CD4-positive, alpha-beta T cell treated with Interleukin-10 for 1 hour (primary cell): ENCODE measurements around the gene BRPF3.

Experiments
- DNase-seq: peaks from one replicate; pipeline ENCODE4 v3.0.0-alpha.2; 2020

Gene BRPF3

GRCh38 chr6:36235309-36235708 lies 38.8 kb downstream of the BRPF3 start:
- no peak for DNase-seq

DNA sequence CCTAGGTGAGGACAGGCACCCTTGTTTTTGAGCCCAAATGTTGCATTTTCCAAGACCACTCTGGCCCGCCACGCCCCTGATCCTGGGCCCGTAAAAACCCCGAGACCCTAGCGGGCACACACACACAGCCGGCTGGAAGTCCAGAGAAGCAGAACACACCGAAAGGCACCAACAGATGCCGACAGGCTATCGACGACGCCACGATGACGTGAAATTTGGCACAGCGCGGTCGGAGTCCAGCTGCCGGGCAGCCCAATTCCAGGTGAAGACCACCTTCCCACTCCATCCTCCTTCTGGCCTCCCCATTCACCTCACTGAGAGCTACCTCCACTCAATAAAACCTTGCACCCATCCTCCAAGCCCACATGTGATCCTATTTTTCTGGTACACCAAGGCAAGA lies 39.3 kb downstream of the BRPF3 start:
- DNase-seq: no peak

- no peak for DNase-seq
Observed at GRCh38 chr6:36239774-36240173, 43.2 kb downstream of the BRPF3 start.

DNA sequence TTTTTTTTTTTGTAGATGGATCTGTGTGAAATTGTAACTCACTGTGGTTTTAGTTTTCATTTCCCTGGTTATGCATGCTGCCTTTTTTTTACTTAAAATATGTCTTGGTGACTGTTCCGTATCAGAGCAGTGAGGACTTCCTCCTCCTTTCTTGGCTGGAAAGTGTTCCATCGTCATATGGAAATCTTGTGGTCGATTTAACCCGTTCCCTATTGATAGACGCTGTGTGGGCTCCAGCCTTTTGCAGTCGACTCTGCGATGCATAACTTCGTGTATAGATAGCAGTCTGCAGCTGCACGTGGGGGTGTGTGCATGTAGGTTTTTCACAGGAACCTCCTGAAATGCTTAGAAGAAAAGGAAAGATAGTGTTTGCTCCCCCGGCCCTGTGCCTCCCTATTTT lies 45.2 kb downstream of the BRPF3 start:
- DNase-seq: no peak

DNA sequence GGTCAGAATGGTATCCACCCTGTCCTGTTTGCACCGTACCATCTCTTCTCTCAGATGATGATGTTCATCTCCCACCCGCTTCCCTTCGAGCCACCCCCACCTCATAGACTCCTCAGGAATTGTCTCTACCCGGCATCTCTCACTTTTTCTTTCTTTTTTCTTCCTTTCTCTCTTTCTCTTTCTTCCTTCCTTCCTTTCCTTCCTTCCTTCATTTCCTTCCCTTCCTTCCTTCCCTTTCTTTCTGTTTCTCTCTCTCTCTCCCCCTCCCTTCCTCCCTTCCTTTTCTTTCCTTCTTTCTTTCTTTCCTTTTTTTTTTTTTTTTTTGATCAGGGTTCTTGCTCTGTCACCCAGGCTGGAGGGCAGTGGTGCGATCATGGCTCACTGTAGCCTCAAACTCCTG lies 45.6 kb downstream of the BRPF3 start:
- DNase-seq: no peak

GRCh38 chr6:36242626-36243025 lies 46.1 kb downstream of the BRPF3 start:
- DNase-seq: no peak

GRCh38 chr6:36243562-36244212 lies 47.1 kb downstream of the BRPF3 start:
- DNase-seq: no peak

DNA sequence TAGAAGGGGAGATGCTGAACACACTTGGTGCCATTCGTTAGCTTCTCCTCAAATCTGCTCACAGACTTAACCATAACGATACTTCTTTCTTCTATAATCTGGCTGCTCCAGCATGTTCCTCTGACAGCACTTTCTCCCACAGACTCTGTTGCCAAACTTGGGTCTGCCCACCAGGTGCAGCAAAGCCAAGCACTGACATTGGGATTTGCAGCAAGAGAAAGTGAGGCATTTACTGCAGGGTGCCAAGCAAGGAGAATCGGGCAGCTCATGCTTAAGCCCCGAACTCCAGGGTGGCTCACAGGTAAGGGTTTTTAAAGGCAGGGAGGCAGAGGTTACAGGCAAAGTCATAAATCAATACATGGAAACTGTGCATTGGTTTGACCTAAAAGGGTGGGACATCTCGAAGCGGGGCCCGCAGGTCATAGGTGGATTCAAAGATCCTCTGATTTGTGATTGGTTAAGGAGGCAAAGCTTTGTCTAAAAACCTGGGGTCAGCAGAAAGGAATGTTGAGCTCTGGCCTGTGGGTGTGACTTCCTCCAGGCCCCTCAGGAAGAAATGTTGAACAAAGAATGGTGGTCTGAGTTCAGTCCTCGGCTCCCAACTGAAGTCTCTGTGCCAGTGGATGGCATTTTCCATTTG lies 48.2 kb downstream of the BRPF3 start:
- DNase-seq: no peak

- DNase-seq: no peak
Observed at GRCh38 chr6:36245572-36246061, 49.1 kb downstream of the BRPF3 start.

DNA sequence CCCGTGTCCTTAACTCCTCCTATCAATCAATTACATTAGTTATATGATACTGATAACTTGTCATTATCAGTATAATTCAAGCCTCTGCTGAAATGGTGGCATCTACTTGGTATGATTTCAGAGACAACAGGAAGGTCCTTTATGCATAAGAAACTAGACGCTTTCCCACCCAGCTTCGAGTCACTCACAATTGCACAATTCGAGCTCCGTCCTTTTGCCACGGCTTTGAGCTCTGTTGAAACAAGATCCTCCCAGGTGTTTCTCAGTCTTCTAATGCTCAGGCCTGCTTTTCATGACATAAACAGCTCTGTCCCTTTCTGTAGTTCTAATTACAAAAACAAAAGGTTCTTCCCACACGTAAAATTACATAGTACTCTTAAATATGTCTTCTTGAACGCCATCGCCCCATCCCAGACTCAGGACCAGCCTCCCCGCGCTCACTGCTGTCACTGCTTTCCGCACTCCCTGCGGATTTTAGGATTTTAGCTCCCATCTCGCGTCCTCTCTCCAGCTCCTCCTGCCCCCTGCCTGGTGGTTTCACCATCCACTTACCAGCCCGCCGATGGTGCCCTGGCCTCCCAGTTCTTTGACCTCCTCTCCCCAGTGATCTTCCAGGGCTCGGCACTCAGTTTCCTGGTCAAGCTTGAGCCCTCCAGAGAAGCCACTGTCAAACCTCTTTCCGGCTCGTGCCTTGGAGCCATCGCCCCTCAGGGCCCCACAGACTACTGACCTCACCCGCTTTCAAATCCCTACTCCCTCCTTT lies 50.1 kb downstream of the BRPF3 start:
- DNase-seq: no peak

DNA sequence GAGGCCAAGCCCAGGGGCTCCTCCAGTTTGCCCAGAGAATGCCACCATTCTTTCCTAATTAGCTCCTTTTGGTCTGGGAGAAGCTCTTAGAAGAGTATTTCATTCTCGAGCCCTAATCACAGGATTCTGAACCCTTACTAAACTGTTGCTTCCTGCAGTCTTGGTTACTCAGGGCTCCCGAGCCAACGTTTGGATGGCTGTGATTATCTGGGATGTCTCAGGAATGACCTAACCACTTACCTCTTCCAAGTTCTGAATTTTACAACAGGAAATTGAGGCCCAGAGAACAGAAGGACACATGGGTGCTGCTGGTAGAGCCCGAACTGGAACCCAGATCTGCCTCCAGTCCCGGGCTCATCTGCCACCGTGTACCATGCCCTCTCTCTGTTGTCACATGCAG lies 51.1 kb downstream of the BRPF3 start:
- DNase-seq: no peak

- no peak for DNase-seq
Observed at GRCh38 chr6:36248980-36249379, 52.4 kb downstream of the BRPF3 start.

DNA sequence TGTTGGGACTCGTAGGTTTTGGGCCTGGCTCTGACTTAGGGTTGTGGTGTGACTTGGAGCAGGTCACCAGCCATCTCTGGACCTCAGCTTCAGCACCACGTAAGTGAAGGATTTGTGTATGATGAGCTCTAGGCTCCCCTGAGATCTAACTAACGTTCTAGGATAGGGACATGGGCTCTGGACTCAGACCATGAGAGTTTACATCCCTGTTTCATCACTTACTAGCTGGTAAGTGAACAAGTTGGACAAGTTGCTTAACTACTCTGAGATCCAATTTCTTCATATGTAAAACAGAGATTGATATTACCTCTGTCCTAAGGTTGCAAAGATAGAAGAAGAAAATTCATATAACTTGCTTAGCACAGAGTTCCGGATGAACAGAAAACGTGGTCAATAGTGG lies 53.0 kb downstream of the BRPF3 start:
- no peak for DNase-seq

DNA sequence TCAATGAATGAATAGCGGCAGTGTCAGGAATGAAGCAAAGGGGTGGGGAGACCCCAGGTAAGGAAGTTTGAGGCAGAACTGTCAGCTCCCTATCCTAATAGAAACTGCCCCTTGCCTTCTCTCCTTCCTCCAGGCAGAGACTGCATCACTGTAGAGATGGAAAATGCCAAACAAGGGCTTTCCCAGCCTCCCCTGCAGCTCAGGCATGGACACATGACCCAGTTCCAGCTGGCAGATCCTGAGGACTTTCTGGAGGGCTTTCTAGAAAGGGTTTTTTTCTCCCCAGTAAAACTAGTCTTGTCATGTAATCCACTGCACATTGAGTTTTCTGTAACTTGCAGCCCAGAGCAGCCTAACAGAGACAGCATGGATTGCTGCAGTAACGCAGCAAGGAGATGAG lies 55.5 kb downstream of the BRPF3 start:
- DNase-seq: no peak

DNA sequence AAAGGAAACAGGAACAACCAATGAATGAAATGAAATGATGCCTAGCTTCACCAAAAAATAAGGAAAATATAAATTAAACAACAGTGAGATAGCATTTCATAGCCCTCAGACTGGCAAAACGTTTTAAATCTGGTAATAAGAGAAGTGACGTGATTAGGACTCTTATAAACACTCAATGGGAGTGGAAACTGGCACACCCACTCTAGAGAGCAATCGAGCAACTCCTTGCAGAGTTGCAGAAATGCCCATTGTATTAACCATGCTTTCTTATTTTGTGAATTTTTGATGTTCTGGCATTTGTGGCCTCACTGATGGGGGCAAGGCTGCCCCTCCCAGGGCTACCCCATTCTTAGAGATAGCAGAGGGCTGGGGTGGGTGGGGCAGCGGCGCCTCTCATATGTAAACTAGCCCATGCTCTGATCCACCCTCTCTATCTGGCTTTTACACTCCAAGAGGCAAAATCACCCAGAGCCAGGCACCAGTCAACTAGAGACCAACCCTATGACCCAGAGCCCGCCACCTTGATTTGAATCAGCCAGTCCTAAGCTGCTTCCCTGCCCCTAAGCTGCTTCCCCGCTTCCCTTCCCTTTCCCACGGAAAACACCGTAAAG lies 67.0 kb downstream of the BRPF3 start:
- DNase-seq: no peak

- DNase-seq: no peak
Observed at GRCh38 chr6:36265744-36266143, 69.2 kb downstream of the BRPF3 start.

DNA sequence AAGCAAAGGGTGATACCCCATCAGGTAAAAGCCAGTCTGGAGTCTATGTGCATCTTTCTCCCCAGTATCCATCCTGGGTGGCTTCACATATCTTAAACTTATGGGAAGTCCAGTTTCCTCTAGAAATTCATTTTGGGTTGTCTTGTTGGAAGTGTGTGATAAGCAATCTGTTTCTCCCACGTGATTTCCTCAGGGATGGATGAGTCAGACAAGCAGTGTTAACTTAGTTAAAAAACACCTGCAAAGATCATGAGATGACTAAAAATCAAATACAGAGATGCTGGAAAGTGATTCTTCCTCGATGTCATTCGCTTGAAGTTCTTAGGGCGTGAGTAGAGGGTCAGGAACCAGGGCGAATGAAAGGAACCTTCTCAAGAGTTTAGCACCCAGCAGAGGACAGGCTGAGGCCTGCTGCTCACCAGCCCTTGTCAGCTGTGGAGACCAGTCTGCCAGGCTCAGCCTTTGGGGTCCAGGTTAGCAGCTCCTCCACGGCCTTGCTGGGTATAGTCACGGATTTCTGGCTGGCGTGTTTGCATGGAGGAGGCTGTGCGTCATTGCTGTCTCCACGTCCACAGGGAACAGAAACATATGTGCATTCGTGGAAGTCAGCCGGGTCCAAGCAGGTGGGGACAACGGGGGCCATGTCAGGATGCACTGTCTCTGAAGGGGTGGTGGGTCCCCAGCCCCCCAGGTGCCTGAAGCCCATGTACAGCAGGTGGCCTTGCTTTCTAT lies 70.5 kb downstream of the BRPF3 start:
- no peak for DNase-seq

GRCh38 chr6:36267731-36268477 lies 71.4 kb downstream of the BRPF3 start:
- DNase-seq: no peak

DNA sequence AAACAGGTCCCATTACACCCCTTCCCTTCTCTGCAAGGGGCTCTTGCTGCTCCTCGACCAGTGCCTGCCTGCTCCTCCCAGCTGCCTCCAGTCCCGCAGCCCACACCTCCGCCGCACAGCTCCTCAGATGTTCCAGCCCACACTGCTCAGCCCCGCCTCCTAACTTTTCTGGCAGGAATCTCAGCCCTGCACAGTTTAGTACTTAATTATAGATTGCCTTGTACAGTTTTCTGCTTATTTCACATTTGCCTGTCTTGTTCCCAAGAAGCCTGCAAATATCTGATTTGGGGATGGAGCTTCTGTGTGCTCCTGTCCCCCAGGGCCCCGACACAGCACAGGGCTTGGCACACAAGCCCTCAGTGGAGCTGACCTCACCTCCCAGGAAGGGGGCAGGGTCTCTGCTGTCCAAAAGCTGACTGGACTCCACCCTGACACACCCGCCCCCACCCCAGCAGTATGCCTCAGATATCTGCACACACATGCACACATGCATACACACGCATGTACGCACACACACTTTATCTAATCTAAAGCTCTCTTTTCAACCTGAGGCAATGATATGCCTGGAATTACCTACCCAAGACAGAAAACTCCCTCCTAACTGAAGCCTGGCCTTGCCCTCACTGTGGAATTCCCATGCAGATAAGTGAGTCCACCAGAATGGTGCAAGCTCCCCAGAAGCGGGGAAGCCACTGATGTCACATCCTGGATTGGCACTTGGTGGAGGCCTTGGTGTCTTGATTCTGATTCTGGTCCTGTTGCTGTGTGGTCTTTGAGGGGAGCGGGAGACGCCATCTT lies 72.1 kb downstream of the BRPF3 start:
- DNase-seq: no peak

- no peak for DNase-seq
Observed at GRCh38 chr6:36269834-36270705, 73.5 kb downstream of the BRPF3 start, which contains the start of gene PNPLA1. PNPLA1 (plus strand) TSS chr6:36270060; CDS start chr6:36270460, 400 bp downstream.
